Cardiac fibroblast (primary cell): ENCODE data around the gene ALOX5.
"Not testable (repeated sequence)": the region's sequence is repeated elsewhere in the genome, so short reads cannot be mapped to it uniquely, and the experiment has no call there.

ENCODE experiments used
- DNase-seq, 2 donors: peaks; one replicate each; pipeline versions ENCODE4 v3.0.0 to v3.0.0-alpha.2; 2010; ENCODE audit warnings: low read depth in 2 of 2
- H3K4me3 ChIP-seq, 2 donors: replicated peaks in 1 of 2; 1 replicate in 1 of 2; 2 replicates in 1 of 2; pipeline ENCODE4 v1.5.1; 2011; ENCODE audit warnings: low read depth in 2 of 2, low read length in 2 of 2, mild to moderate bottlenecking in 2 of 2, moderate library complexity in 1 of 2
- TF ChIP-seq, protein P1 (sequence below): IDR thresholded peaks from one replicate; pipeline ENCODE4 v1.5.1; 2011; ENCODE audit warnings: low read depth, mild to moderate bottlenecking, low read length, inconsistent platforms

Gene ALOX5

DNA sequence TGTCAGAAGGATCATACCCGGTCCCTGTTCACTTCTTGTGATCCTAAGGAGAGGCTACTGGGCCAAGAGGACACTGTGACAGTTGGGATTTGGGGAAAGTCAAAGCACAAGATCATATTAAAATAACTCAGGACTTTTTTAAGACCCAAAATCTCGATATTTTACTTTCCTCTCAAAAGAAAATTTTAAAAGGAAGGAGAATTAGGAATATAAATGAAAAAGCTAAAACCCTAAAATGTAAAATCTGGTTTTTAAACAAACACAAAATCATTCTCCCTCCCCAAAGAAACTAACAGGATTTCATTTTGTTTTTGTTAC, 36.4 kb downstream of the ALOX5 start:
- TF ChIP-seq, protein P1, sequence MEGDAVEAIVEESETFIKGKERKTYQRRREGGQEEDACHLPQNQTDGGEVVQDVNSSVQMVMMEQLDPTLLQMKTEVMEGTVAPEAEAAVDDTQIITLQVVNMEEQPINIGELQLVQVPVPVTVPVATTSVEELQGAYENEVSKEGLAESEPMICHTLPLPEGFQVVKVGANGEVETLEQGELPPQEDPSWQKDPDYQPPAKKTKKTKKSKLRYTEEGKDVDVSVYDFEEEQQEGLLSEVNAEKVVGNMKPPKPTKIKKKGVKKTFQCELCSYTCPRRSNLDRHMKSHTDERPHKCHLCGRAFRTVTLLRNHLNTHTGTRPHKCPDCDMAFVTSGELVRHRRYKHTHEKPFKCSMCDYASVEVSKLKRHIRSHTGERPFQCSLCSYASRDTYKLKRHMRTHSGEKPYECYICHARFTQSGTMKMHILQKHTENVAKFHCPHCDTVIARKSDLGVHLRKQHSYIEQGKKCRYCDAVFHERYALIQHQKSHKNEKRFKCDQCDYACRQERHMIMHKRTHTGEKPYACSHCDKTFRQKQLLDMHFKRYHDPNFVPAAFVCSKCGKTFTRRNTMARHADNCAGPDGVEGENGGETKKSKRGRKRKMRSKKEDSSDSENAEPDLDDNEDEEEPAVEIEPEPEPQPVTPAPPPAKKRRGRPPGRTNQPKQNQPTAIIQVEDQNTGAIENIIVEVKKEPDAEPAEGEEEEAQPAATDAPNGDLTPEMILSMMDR, result no peak
- H3K4me3 ChIP-seq, result no peak overlapping the region
- DNase-seq, result no peak

DNA sequence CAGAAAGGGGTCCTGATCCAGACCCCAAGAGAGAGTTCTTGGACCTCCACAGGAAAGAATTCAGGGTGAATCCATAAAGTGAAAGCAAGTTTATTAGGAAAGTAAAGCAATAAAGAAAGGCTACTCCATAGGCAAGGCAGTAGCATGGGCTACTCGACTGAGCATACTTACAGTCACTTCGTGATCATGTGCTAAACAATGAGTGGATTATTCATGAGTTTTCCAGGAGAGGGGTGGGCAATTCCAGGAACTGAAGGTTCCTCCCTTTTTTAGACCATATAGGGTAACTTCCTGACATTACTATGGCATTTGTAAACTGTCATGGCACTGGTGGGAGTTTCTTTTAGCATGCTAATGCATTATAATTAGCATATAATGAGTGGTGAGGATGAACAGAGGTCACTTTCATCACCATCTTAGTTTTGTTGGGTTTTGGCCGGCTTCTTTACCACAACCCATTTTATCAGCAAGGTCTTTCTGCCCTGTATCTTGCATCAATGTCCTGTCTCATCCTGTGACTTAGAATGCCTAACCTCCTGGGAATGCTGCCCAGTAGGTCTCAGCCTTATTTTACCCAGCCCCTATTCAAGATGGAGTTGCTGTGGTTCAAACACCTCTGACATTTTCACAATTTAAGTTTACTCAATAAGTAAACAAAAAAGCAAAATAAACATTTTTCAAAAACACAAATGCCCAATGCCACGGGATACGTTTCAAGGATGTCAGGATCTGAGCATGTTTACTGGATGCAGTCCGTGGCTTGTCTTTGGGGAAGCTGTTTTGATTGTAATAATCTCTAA, 37.0 kb downstream of the ALOX5 start:
- TF ChIP-seq, protein P1, result no peak
- H3K4me3 ChIP-seq, result no peak overlapping the region
- peak; percentile 24 to 63 for DNase-seq

DNA sequence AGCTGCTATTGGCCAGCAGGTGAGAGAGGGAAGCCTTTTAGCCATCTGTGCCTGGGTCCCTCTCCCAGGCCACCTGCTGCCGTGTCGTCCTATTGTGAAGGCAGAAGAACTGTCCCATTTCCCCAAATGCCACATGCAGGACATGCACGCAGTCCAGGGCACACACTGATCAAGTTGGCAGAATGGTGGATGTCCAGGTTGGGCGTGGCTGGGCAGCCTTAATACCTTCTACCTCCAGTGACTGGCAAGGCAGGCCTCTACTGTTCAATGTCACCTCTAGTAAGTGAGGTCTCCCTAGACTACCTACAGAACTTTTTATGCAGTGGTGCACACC, 37.6 kb downstream of the ALOX5 start:
- no peak for DNase-seq
- no peak overlapping the region for H3K4me3 ChIP-seq
- TF ChIP-seq, protein P1, result no peak

DNA sequence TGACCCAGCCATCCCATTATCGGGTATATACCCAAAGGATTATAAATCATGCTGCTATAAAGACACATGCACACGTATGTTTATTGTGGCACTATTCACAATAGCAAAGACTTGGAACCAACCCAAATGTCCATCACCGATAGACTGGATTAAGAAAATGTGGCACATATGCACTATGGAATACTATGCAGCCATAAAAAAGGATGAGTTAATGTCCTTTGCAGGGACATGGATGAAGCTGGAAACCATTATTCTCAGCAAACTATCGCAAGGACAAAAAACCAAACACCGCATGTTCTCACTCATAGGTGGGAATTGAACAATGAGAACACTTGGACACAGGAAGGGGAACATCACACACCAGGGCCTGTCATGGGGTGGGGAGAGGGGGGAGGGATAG, 41.0 kb downstream of the ALOX5 start:
- not testable (repeated sequence) for DNase-seq

DNA sequence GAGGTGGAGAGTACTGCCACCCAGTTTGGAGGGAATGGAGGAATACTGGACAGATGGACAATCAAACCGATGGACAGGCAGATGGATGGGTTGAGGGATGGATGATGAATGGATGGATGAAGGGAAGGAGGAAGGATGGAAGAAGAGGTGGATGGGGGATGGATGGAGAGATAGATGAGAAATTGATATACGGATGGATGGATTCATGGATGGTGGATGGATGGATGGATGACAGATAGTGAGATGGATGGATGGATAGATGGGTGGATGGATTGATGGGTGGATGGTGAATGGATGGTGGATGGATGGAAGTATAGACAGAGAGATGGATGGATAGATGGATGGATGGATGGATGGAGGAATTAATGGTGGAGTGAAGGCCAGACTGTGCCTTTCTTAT, 42.6 kb downstream of the ALOX5 start:
- no peak for DNase-seq
- H3K4me3 ChIP-seq, result no peak overlapping the region
- TF ChIP-seq, protein P1, result no peak

More for the DNA sequence above, 41.0 kb downstream of the ALOX5 start:
- not testable (repeated sequence) for H3K4me3 ChIP-seq

DNA sequence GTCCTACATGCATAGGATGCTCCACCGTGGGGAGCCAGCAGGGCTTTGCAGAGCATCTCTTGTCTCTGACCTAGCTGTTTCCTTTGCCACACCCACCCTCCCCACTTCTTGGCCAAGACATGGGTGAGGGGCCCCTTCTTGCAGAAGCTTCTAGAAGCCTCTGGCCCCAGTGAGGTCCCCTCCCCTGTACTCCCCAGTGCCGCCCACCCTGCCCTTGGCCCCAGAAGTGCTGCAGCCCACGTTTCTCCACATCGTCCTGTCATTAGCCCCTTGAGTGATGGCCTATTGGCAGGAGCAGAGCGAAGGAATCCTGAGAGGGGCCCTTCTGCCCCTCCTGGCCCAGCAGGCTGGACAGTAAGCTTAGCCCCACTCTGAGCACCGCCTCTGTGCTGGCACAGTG, 43.7 kb downstream of the ALOX5 start:
- TF ChIP-seq, protein P1, result no peak
- DNase-seq, result no peak
- no peak overlapping the region for H3K4me3 ChIP-seq

DNA sequence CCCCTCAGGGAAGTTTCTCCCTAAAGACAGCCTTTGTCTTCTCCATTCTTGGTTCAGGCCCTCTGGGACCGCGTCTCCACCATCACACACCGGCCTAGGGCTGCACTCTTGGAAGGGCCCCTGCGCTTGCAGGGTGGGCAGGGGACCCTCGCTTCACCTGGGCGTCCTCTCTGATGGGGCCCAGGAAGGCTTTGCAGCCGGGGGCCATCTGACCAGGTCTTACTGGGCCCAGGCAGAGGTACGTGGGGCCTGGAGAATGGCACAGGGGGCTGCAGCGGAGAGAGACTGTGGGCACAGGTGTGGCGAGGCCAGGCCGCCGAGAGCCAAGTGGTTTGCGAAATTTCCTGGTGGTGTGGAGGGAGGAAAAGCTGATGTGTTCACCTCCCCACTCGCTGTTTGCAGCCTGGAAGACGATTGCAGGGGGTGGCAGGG, 44.4 kb downstream of the ALOX5 start:
- peak overlapping the region; percentile 50 to 51 for H3K4me3 ChIP-seq
- TF ChIP-seq, protein P1, result no peak
- peak in 1 of 2 donors; percentile 46 for DNase-seq
